SK-N-SH (cell line): ENCODE data around the gene NAA30. TPM values are rescaled to one million over a fixed set of nuclear protein-coding genes. Genes with fewer than 3 reads are reported as not detected.

Experiments
- CTCF ChIA-PET: fragments of 300-600, 350-600 bp; formaldehyde crosslinking; extraction: SDS; loops from one replicate; lab custom pipeline; 2021; lab: Yijun Ruan, JAX
- POLR2A ChIA-PET: fragments of 350-600 bp; sonication (Branson Sonifier 250); formaldehyde crosslinking; extraction: SDS; loops from one replicate; lab custom pipeline; 2020; ENCODE audit warnings: antibody characterized with exemption, inconsistent platforms; lab: Yijun Ruan, JAX
- DNase-seq: peaks from one replicate; pipeline ENCODE4 v3.0.0; 2012
- H2AFZ ChIP-seq: fragments of 200-600 bp; sonication (generic); 2 replicates; pipeline ENCODE4 v1.8.1; 2016; ENCODE audit warnings: antibody characterized with exemption, mild to moderate bottlenecking, low read depth
- H3F3A ChIP-seq: fragments of 200-600 bp; sonication (generic); replicated peaks from 2 replicates; pipeline ENCODE3; 2016; ENCODE audit warnings: antibody characterized with exemption, mild to moderate bottlenecking; ENCODE audit not compliant: insufficient read depth
- H3K27ac ChIP-seq, 2 experiments: fragments of 200-500 bp in 1 of 2; fragments of 200-600 bp in 1 of 2; sonication (Bioruptor generic) in 1 of 2; sonication (generic), shearing (Covaris generic) in 1 of 2; 2 replicates each; pipeline versions ENCODE4 v1.5.1 to v1.6.1; 2014 to 2016; ENCODE audit warnings: low read depth in 2 of 2, inconsistent platforms in 1 of 2, low read length in 1 of 2, mild to moderate bottlenecking in 1 of 2, mixed read lengths in 1 of 2
- H3K27me3 ChIP-seq: fragments of 200-600 bp; sonication (generic), shearing (Covaris generic); 2 replicates; pipeline ENCODE4 v1.6.1; 2016; ENCODE audit warnings: mixed run types; ENCODE audit not compliant: insufficient read depth
- H3K36me3 ChIP-seq, 2 experiments: fragments of 200-500 bp in 1 of 2; fragments of 200-600 bp in 1 of 2; sonication (Bioruptor generic) in 1 of 2; sonication (generic) in 1 of 2; replicated peaks in 1 of 2; 2 replicates each; pipeline versions ENCODE3 to v1.5.1; 2014 to 2016; ENCODE audit warnings: low read length in 1 of 2, mild to moderate bottlenecking in 1 of 2; ENCODE audit not compliant: insufficient read depth in 2 of 2, control insufficient read depth in 1 of 2
- H3K4me1 ChIP-seq, 2 experiments: fragments of 200-500 bp in 1 of 2; fragments of 200-600 bp in 1 of 2; sonication (Bioruptor generic) in 1 of 2; sonication (generic), shearing (Covaris generic) in 1 of 2; 2 replicates each; pipeline versions ENCODE4 v1.5.1 to v1.6.1; 2014 to 2016; ENCODE audit warnings: low read depth in 1 of 2, low read length in 1 of 2, mixed run types in 1 of 2; ENCODE audit not compliant: insufficient read depth in 2 of 2, control insufficient read depth in 1 of 2
- H3K4me2 ChIP-seq: fragments of 200-600 bp; sonication (generic), shearing (Covaris generic); 2 replicates; pipeline ENCODE4 v1.6.1; 2017; ENCODE audit warnings: mixed run types
- H3K4me3 ChIP-seq, 2 experiments: fragments of 200-500 bp in 1 of 2; fragments of 200-600 bp in 1 of 2; sonication (Bioruptor generic) in 1 of 2; sonication (generic), shearing (Covaris generic) in 1 of 2; 2 replicates each; pipeline versions ENCODE4 v1.5.1 to v1.8.1; 2014 to 2016; ENCODE audit warnings: low read depth in 2 of 2, inconsistent platforms in 1 of 2, low read length in 1 of 2, mild to moderate bottlenecking in 1 of 2, mixed read lengths in 1 of 2, moderate library complexity in 1 of 2
- H3K79me2 ChIP-seq: fragments of 200-600 bp; sonication (generic); 2 replicates; pipeline ENCODE4 v1.8.1; 2017; ENCODE audit warnings: mild to moderate bottlenecking; ENCODE audit not compliant: insufficient read depth
- H3K9ac ChIP-seq: fragments of 200-600 bp; sonication (generic); 2 replicates; pipeline ENCODE4 v1.6.1; 2017; ENCODE audit warnings: mixed run types
- H3K9me2 ChIP-seq: fragments of 200-600 bp; sonication (generic); 2 replicates; pipeline ENCODE4 v1.6.1; 2017; ENCODE audit warnings: mixed run types
- H3K9me3 ChIP-seq: fragments of 200-600 bp; sonication (generic); 2 replicates; pipeline ENCODE4 v1.6.1; 2017; ENCODE audit warnings: mixed run types, mild to moderate bottlenecking, moderate library complexity
- H4K20me1 ChIP-seq: fragments of 200-600 bp; sonication (generic); 2 replicates; pipeline ENCODE4 v1.6.1; 2017; ENCODE audit warnings: mild to moderate bottlenecking, mixed run types; ENCODE audit not compliant: insufficient read depth
- FOXM1 ChIP-seq: IDR thresholded peaks from 2 replicates; pipeline ENCODE4 v1.4.0; 2012; ENCODE audit warnings: low read depth, mild to moderate bottlenecking
- GABPA ChIP-seq: IDR thresholded peaks from 2 replicates; pipeline ENCODE4 v1.4.0; 2012; ENCODE audit warnings: low read depth, mild to moderate bottlenecking
- GATA2 ChIP-seq: sonication (generic); formaldehyde crosslinking; IDR thresholded peaks from 2 replicates; pipeline ENCODE4 v1.5.0; 2020; ENCODE audit warnings: mild to moderate bottlenecking, missing genetic modification reagents
- MXI1 ChIP-seq: IDR thresholded peaks from 2 replicates; pipeline ENCODE4 v1.6.1; 2012; ENCODE audit warnings: mild to moderate bottlenecking, low read depth, low read length, improper control_type of control experiment
- NFIC ChIP-seq: IDR thresholded peaks from 2 replicates; pipeline ENCODE4 v1.4.0; 2012; ENCODE audit warnings: borderline replicate concordance
- NRF1 ChIP-seq: IDR thresholded peaks from 2 replicates; pipeline ENCODE4 v1.6.1; 2012; ENCODE audit warnings: low read depth, mild to moderate bottlenecking, low read length
- POLR2AphosphoS5 ChIP-seq: IDR thresholded peaks from 2 replicates; pipeline ENCODE4 v1.6.1; 2012; ENCODE audit warnings: low read depth, low read length
- RAD21 ChIP-seq: IDR thresholded peaks from 2 replicates; pipeline ENCODE4 v1.6.1; 2012; ENCODE audit warnings: mild to moderate bottlenecking, low read length
- RFX5 ChIP-seq: IDR thresholded peaks from 2 replicates; pipeline ENCODE4 v1.6.1; 2012; ENCODE audit warnings: mild to moderate bottlenecking, improper control_type of control experiment, low read length
- TAF1 ChIP-seq: IDR thresholded peaks from 2 replicates; pipeline ENCODE4 v1.6.1; 2012; ENCODE audit warnings: low read depth, mild to moderate bottlenecking, low read length, moderate library complexity, borderline replicate concordance
- TEAD4 ChIP-seq: IDR thresholded peaks from 2 replicates; pipeline ENCODE4 v1.4.0; 2012; ENCODE audit warnings: mild to moderate bottlenecking, borderline replicate concordance; ENCODE audit not compliant: insufficient read depth
- WGBS: methylation state at CpG from one replicate; pipeline ENCODE4 v1.1.6; 2017; ENCODE audit warnings: low lambda C conversion rate; 5-methylcytosine and 5-hydroxymethylcytosine counted together
- polyA plus RNA-seq, 3 experiments: library from polyadenylated mRNA; depleted of rRNA; stranded (reverse); fragments of >200 nt; gene quantifications; 2 replicates each; pipeline ENCODE4 v1.2.3, GENCODE V29; 2012
- TF ChIP-seq, protein P1 (sequence below): IDR thresholded peaks from 2 replicates; pipeline ENCODE4 v1.6.1; 2012; ENCODE audit warnings: mild to moderate bottlenecking, low read depth, low read length, moderate library complexity
- TF ChIP-seq, protein P2 (sequence below): IDR thresholded peaks from 2 replicates; pipeline ENCODE4 v1.4.0; 2012; ENCODE audit warnings: low read depth, borderline replicate concordance
- TF ChIP-seq, protein P3 (sequence below): IDR thresholded peaks from 2 replicates; pipeline ENCODE4 v1.4.0; 2012; ENCODE audit warnings: low read depth
- TF ChIP-seq, protein P4 (sequence below): fragments of 200-600 bp; sonication (generic); IDR thresholded peaks from 2 replicates; pipeline ENCODE4 v1.6.1; 2017; ENCODE audit warnings: antibody characterized with exemption, mild to moderate bottlenecking, moderate library complexity
- TF ChIP-seq, protein P5 (sequence below): fragments of 150-350 bp; IDR thresholded peaks from 2 replicates; pipeline ENCODE4 v1.6.1; 2017; ENCODE audit warnings: antibody characterized with exemption, low read length, low read depth, borderline replicate concordance

NAA30 gene
- polyA plus RNA-seq, 1 of the 3 experiments (the other 2 are of a cell fraction), result 3.0 TPM

DNA sequence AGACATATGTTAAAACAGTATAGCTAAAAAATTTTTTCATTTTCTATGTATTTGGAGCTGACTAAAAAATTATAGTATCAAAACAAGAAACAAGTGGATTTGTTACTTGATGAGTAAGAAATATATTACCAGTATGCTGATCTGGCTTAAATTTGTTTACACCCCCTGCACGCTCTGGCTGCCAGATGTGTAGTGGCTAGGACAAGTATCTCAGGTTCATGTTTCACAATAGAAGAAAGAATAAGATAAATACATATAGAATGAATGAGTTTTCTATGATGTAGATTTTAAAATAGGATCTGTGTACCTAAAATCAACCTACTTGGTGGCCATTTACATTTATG lies 13.1 kb downstream of the NAA30 start:
- no peak for DNase-seq
- POLR2A ChIA-PET, result no interaction called here
- H3K4me2 ChIP-seq, result no peak overlapping the region
- peaks cover 50% of the 10 kb centered on the region for H3K79me2 ChIP-seq
- H3K4me1 ChIP-seq, result peaks cover 2 to 14% of the 10 kb centered on the region in 2 experiments; a peak in 2 of 4 replicates
- H2AFZ ChIP-seq, result no peak overlapping the region
- H4K20me1 ChIP-seq, result peaks cover 6% of the 10 kb centered on the region; the same call in 1 of the 2 replicates
- no peak for TF ChIP-seq MXI1
- TF ChIP-seq, all 33 proteins: peak for 0
- CTCF ChIA-PET, result no interaction called here
- Histone ChIP-seq H3K36me3 (peaks cover 36 to 62% of the 10 kb centered on the region in 2 experiments), H3K9ac (no peak overlapping the region), H3K27ac (no peak overlapping the region), H3K4me3 (no peak overlapping the region), H3F3A (no peaks in the 10 kb centered on the region), H3K9me2 (no peaks in the 10 kb centered on the region), H3K27me3 (no peaks in the 10 kb centered on the region), H3K9me3 (no peaks in the 10 kb centered on the region)
- WGBS, result 97% methylated on average over 1 of the region's 1 CpG

DNA sequence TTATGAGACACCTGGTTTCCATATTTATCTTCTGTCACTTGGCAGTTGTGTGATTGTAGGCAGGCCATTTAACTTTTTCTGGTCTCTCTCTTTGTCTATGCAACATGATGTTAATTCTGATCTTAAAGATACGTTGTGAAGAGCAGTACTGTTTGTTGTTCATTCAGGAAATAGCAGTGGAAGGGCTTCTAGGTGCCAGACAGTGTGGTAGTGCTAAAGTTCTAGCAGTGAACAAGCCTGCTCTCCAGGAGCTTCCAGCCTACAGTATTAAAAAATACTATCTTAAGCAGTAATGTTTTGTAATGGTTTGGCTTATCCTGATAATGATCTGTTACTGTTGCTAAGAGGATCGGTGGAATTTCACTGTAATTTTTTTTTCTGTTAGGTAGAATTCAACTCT lies 15.2 kb downstream of the NAA30 start:
- H3F3A ChIP-seq, result no peaks in the 10 kb centered on the region
- 64% methylated on average over 2 of the region's 2 CpGs for WGBS

DNA sequence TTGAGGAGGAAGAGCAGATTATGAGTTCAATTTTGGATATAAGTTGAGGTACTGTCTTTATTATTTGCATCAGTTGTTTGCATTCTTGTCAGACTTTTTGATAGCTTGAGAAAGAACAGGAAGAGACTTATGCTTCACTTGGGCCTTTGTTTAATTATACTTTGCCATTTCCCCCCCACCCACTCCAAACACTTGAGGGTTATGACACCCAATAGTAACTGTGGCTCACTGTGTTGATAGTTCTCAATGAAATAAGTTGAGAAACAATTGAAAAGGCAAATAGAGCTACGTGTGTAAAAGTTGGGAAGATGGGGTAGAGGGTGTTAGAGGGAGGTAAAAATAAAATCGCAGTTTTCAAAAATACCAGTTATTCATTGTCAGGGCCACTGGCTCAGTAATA lies 17.7 kb downstream of the NAA30 start:
- Histone ChIP-seq H4K20me1 (0 out of 2 replicates have a peak, but pooled peaks cover 8% of the 10 kb centered on the region), H3K9me2 (no peaks in the 10 kb centered on the region), H3K9ac (no peak overlapping the region), H3K4me3 (no peak overlapping the region), H3K36me3 (peaks cover 50 to 59% of the 10 kb centered on the region in 2 experiments), H3K79me2 (peaks cover 37% of the 10 kb centered on the region), H3K4me2 (no peak overlapping the region), H3K27ac (no peak overlapping the region), H3K27me3 (no peaks in the 10 kb centered on the region), H3K4me1 (peaks cover 0 to 2% of the 10 kb centered on the region in 2 experiments; a peak in 2 of 4 replicates), H2AFZ (no peak overlapping the region), H3F3A (no peaks in the 10 kb centered on the region), H3K9me3 (no peaks in the 10 kb centered on the region)
- ChIA-PET POLR2A (no interaction called here), CTCF (no interaction called here)
- 99% methylated on average over 2 of the region's 2 CpGs for WGBS
- DNase-seq, result no peak
- TF ChIP-seq TEAD4 (no peak), FOXM1 (no peak), GABPA (no peak), NRF1 (no peak), RAD21 (no peak), TAF1 (no peak)
- TF ChIP-seq, protein P1, sequence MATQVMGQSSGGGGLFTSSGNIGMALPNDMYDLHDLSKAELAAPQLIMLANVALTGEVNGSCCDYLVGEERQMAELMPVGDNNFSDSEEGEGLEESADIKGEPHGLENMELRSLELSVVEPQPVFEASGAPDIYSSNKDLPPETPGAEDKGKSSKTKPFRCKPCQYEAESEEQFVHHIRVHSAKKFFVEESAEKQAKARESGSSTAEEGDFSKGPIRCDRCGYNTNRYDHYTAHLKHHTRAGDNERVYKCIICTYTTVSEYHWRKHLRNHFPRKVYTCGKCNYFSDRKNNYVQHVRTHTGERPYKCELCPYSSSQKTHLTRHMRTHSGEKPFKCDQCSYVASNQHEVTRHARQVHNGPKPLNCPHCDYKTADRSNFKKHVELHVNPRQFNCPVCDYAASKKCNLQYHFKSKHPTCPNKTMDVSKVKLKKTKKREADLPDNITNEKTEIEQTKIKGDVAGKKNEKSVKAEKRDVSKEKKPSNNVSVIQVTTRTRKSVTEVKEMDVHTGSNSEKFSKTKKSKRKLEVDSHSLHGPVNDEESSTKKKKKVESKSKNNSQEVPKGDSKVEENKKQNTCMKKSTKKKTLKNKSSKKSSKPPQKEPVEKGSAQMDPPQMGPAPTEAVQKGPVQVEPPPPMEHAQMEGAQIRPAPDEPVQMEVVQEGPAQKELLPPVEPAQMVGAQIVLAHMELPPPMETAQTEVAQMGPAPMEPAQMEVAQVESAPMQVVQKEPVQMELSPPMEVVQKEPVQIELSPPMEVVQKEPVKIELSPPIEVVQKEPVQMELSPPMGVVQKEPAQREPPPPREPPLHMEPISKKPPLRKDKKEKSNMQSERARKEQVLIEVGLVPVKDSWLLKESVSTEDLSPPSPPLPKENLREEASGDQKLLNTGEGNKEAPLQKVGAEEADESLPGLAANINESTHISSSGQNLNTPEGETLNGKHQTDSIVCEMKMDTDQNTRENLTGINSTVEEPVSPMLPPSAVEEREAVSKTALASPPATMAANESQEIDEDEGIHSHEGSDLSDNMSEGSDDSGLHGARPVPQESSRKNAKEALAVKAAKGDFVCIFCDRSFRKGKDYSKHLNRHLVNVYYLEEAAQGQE, result no peak
- TF ChIP-seq, protein P2, sequence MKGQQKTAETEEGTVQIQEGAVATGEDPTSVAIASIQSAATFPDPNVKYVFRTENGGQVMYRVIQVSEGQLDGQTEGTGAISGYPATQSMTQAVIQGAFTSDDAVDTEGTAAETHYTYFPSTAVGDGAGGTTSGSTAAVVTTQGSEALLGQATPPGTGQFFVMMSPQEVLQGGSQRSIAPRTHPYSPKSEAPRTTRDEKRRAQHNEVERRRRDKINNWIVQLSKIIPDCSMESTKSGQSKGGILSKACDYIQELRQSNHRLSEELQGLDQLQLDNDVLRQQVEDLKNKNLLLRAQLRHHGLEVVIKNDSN, result no peak
- TF ChIP-seq, protein P3, sequence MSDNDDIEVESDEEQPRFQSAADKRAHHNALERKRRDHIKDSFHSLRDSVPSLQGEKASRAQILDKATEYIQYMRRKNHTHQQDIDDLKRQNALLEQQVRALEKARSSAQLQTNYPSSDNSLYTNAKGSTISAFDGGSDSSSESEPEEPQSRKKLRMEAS, result no peak
- TF ChIP-seq, protein P4, sequence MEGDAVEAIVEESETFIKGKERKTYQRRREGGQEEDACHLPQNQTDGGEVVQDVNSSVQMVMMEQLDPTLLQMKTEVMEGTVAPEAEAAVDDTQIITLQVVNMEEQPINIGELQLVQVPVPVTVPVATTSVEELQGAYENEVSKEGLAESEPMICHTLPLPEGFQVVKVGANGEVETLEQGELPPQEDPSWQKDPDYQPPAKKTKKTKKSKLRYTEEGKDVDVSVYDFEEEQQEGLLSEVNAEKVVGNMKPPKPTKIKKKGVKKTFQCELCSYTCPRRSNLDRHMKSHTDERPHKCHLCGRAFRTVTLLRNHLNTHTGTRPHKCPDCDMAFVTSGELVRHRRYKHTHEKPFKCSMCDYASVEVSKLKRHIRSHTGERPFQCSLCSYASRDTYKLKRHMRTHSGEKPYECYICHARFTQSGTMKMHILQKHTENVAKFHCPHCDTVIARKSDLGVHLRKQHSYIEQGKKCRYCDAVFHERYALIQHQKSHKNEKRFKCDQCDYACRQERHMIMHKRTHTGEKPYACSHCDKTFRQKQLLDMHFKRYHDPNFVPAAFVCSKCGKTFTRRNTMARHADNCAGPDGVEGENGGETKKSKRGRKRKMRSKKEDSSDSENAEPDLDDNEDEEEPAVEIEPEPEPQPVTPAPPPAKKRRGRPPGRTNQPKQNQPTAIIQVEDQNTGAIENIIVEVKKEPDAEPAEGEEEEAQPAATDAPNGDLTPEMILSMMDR, result no peak
- TF ChIP-seq, protein P5, sequence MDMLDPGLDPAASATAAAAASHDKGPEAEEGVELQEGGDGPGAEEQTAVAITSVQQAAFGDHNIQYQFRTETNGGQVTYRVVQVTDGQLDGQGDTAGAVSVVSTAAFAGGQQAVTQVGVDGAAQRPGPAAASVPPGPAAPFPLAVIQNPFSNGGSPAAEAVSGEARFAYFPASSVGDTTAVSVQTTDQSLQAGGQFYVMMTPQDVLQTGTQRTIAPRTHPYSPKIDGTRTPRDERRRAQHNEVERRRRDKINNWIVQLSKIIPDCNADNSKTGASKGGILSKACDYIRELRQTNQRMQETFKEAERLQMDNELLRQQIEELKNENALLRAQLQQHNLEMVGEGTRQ, result no peak

More for the DNA sequence above, 15.2 kb downstream of the NAA30 start:
- ChIA-PET POLR2A (no interaction called here), CTCF (interaction anchor here (1.3 kb wide), 1 partner anchor 17 kb away, joined by 3 read pairs; no protein-coding TSS in a partner anchor)
- H3K4me1 ChIP-seq, result peaks cover 2 to 14% of the 10 kb centered on the region in 2 experiments; a peak in 2 of 4 replicates
- no peaks in the 10 kb centered on the region for H3K27me3 ChIP-seq
- no peak overlapping the region for H3K4me2 ChIP-seq
- peak; percentile 6 for DNase-seq
- H3K9me3 ChIP-seq, result no peaks in the 10 kb centered on the region
- H3K9ac ChIP-seq, result no peak overlapping the region
- peaks cover 50% of the 10 kb centered on the region for H3K79me2 ChIP-seq
- TF ChIP-seq TAF1 (no peak), NRF1 (no peak), GATA2 (CRISPR knock-in tag) (peak; percentile 44), POLR2AphosphoS5 (no peak), RAD21 (no peak), NFIC (no peak), RFX5 (no peak)
- no peak overlapping the region; a peak in 1 of 4 replicates for H3K27ac ChIP-seq
- H4K20me1 ChIP-seq, result peaks cover 8% of the 10 kb centered on the region; the same call in 1 of the 2 replicates
- H3K4me3 ChIP-seq, result no peak overlapping the region
- H2AFZ ChIP-seq, result no peak overlapping the region
- H3K36me3 ChIP-seq, result peaks cover 38 to 55% of the 10 kb centered on the region in 2 experiments
- H3K9me2 ChIP-seq, result no peaks in the 10 kb centered on the region
